H1 (cell line): ENCODE measurements around the gene CCR2. TPM values are rescaled to one million over a fixed set of nuclear protein-coding genes. Genes with fewer than 3 reads are reported as not detected.

Source experiments
- CTCF ChIA-PET: fragments of 300-600 bp; sonication (Branson Sonifier 250); formaldehyde crosslinking; loops from one replicate; lab custom pipeline; 2021; ENCODE audit not compliant: partially characterized antibody; lab: Charles Lee
- POLR2A ChIA-PET: fragments of 300-600 bp; sonication (Branson Sonifier 250); formaldehyde crosslinking; loops from one replicate; lab custom pipeline; 2021; ENCODE audit warnings: inconsistent platforms; ENCODE audit not compliant: partially characterized antibody; lab: Charles Lee
- DNase-seq, 2 experiments: peaks; one replicate each; pipeline versions ENCODE4 v3.0.0 to v3.0.0-alpha.2; 2010 to 2022; ENCODE audit warnings: low spot score in 2 of 2, low read depth in 1 of 2, mixed read lengths in 1 of 2
- FAIRE-seq: peaks from 2 replicates; lab custom pipeline; 2011; peaks lifted over from hg19 to GRCh38; lab: Jason Lieb, UNC
- H2AFZ ChIP-seq: 2 replicates; pipeline ENCODE4 v1.8.1; 2012; ENCODE audit warnings: low read length, inconsistent platforms
- H2AK5ac ChIP-seq: 2 replicates; pipeline ENCODE4 v1.6.1; 2013; ENCODE audit warnings: low read depth, low read length
- H2BK120ac ChIP-seq: replicated peaks from 2 replicates; pipeline ENCODE3; 2013; ENCODE audit warnings: low read depth, low read length, inconsistent platforms
- H2BK12ac ChIP-seq: 2 replicates; pipeline ENCODE4 v1.6.1; 2013; ENCODE audit warnings: low read depth, low read length
- H2BK15ac ChIP-seq: 2 replicates; pipeline ENCODE4 v1.6.1; 2013; ENCODE audit warnings: low read length
- H2BK20ac ChIP-seq: 2 replicates; pipeline ENCODE4 v1.6.1; 2013; ENCODE audit warnings: low read length
- H2BK5ac ChIP-seq: 2 replicates; pipeline ENCODE4 v1.6.1; 2013; ENCODE audit warnings: low read depth, low read length
- H3K14ac ChIP-seq: 2 replicates; pipeline ENCODE4 v1.6.1; 2013; ENCODE audit warnings: inconsistent platforms; ENCODE audit not compliant: insufficient read length
- H3K18ac ChIP-seq: 2 replicates; pipeline ENCODE4 v1.6.1; 2013; ENCODE audit warnings: low read length; ENCODE audit errors: extremely low read depth
- H3K23ac ChIP-seq: 2 replicates; pipeline ENCODE4 v1.6.1; 2013; ENCODE audit warnings: inconsistent platforms; ENCODE audit not compliant: insufficient read length
- H3K23me2 ChIP-seq: 2 replicates; pipeline ENCODE4 v1.6.1; 2013; ENCODE audit warnings: low read depth, low read length
- H3K27ac ChIP-seq: 2 replicates; pipeline ENCODE4 v1.6.1; 2011; ENCODE audit warnings: low read depth, low read length, inconsistent platforms
- H3K27me3 ChIP-seq, 4 experiments: replicated peaks in 1 of 4; 1 replicate in 1 of 4; 2 replicates in 3 of 4; pipeline versions ENCODE4 v1.6.1 to v1.8.1; 2011 to 2013; ENCODE audit warnings: low read length in 3 of 4, mild to moderate bottlenecking in 3 of 4, inconsistent platforms in 2 of 4, mixed read lengths in 2 of 4, moderate library complexity in 1 of 4; ENCODE audit not compliant: control insufficient read depth in 3 of 4, insufficient read depth in 3 of 4; ENCODE audit errors: extremely low read depth in 1 of 4
- H3K36me3 ChIP-seq, 4 experiments: 2 replicates each; pipeline versions ENCODE4 v1.6.1 to v1.8.1; 2011 to 2013; ENCODE audit warnings: mild to moderate bottlenecking in 4 of 4, low read length in 3 of 4, moderate library complexity in 2 of 4, control low read depth in 1 of 4, inconsistent platforms in 1 of 4; ENCODE audit not compliant: insufficient read depth in 4 of 4, control insufficient read depth in 2 of 4
- H3K4ac ChIP-seq: replicated peaks from 2 replicates; pipeline ENCODE3; 2013; ENCODE audit warnings: low read length, low read depth, mixed read lengths, inconsistent platforms; ENCODE audit not compliant: insufficient read length
- H3K4me1 ChIP-seq, 4 experiments: replicated peaks in 1 of 4; 1 replicate in 1 of 4; 2 replicates in 3 of 4; pipeline versions ENCODE4 v1.6.1 to v1.8.1; 2011 to 2013; ENCODE audit warnings: low read length in 3 of 4, inconsistent platforms in 2 of 4, mixed read lengths in 1 of 4; ENCODE audit not compliant: insufficient read depth in 4 of 4, control insufficient read depth in 3 of 4
- H3K4me2 ChIP-seq, 2 experiments: 2 replicates each; pipeline versions ENCODE4 v1.6.1 to v1.8.1; 2011 to 2013; ENCODE audit warnings: low read depth in 2 of 2, low read length in 2 of 2, control low read depth in 1 of 2, inconsistent platforms in 1 of 2, mild to moderate bottlenecking in 1 of 2; ENCODE audit not compliant: insufficient read depth in 1 of 2
- H3K4me3 ChIP-seq, 4 experiments: fragments of 200-600, 300-600 bp in 1 of 4; sonication (generic), shearing (Covaris generic), sonication (Bioruptor Twin) in 1 of 4; 2 replicates each; pipeline versions ENCODE4 v1.5.1 to v1.8.1; 2011 to 2016; ENCODE audit warnings: low read length in 4 of 4, low read depth in 3 of 4, control low read depth in 2 of 4, inconsistent platforms in 2 of 4, mild to moderate bottlenecking in 2 of 4, mixed read lengths in 1 of 4, moderate library complexity in 1 of 4; ENCODE audit not compliant: insufficient read depth in 2 of 4; ENCODE audit errors: extremely low read depth in 1 of 4
- H3K56ac ChIP-seq: replicated peaks from 2 replicates; pipeline ENCODE3; 2013; ENCODE audit warnings: low read depth, mild to moderate bottlenecking, mixed read lengths, low read length, inconsistent platforms; ENCODE audit not compliant: insufficient read length
- H3K79me1 ChIP-seq: 2 replicates; pipeline ENCODE4 v1.6.1; 2013; ENCODE audit warnings: low read depth, low read length, control low read depth
- H3K79me2 ChIP-seq, 2 experiments: 2 replicates each; pipeline versions ENCODE4 v1.6.1 to v1.8.1; 2012 to 2013; ENCODE audit warnings: low read length in 2 of 2, mild to moderate bottlenecking in 2 of 2, inconsistent platforms in 1 of 2; ENCODE audit not compliant: insufficient read depth in 2 of 2, control insufficient read depth in 1 of 2
- H3K9ac ChIP-seq, 4 experiments: replicated peaks in 1 of 4; 1 replicate in 1 of 4; 2 replicates in 3 of 4; pipeline versions ENCODE4 v1.6.1 to v1.8.1; 2011 to 2013; ENCODE audit warnings: low read depth in 3 of 4, low read length in 3 of 4, control low read depth in 2 of 4, mild to moderate bottlenecking in 2 of 4, moderate library complexity in 2 of 4, inconsistent platforms in 1 of 4; ENCODE audit errors: extremely low read depth in 1 of 4
- H3K9me3 ChIP-seq, 2 experiments: 2 replicates each; pipeline versions ENCODE4 v1.6.1 to v1.8.1; 2012 to 2013; ENCODE audit warnings: mild to moderate bottlenecking in 2 of 2, moderate library complexity in 2 of 2, control low read depth in 1 of 2, inconsistent platforms in 1 of 2, low read depth in 1 of 2, low read length in 1 of 2, mixed read lengths in 1 of 2; ENCODE audit not compliant: insufficient read depth in 2 of 2
- H4K20me1 ChIP-seq, 2 experiments: replicated peaks in 1 of 2; 2 replicates each; pipeline versions ENCODE3 to v1.8.1; 2011 to 2013; ENCODE audit warnings: inconsistent platforms in 2 of 2, low read length in 2 of 2, mild to moderate bottlenecking in 1 of 2; ENCODE audit not compliant: insufficient read depth in 2 of 2, control insufficient read depth in 1 of 2
- H4K5ac ChIP-seq: 2 replicates; pipeline ENCODE4 v1.6.1; 2013; ENCODE audit warnings: low read length, low read depth, mixed read lengths, inconsistent platforms; ENCODE audit not compliant: insufficient read length
- H4K8ac ChIP-seq: 2 replicates; pipeline ENCODE4 v1.8.0; 2013; ENCODE audit warnings: mild to moderate bottlenecking, moderate library complexity, low read length, inconsistent platforms; ENCODE audit not compliant: insufficient read depth; ENCODE audit errors: extremely low read depth
- H4K91ac ChIP-seq: replicated peaks from 2 replicates; pipeline ENCODE3; 2013; ENCODE audit warnings: low read length, mixed read lengths, inconsistent platforms; ENCODE audit not compliant: insufficient read length
- NANOG ChIP-seq: IDR thresholded peaks from 2 replicates; pipeline ENCODE4 v1.6.1; 2011; ENCODE audit warnings: low read length, low read depth, mild to moderate bottlenecking, inconsistent platforms; ENCODE audit not compliant: insufficient read depth, poor library complexity, severe bottlenecking
- POLR2AphosphoS5 ChIP-seq: IDR thresholded peaks from 2 replicates; pipeline ENCODE4 v1.6.1; 2011; ENCODE audit warnings: low read depth, low read length
- WGBS, 2 experiments: shearing (Covaris generic) in 1 of 2; methylation state at CpG; one replicate each; pipeline versions ENCODE4 v1.1.6 to v1.1.7; 2013 to 2015; ENCODE audit warnings: low lambda C conversion rate in 2 of 2, mixed read lengths in 2 of 2, inconsistent platforms in 1 of 2, low coverage in 1 of 2, missing lambda C conversion rate in 1 of 2; ENCODE audit not compliant: insufficient replicate concordance in 2 of 2, insufficient coverage in 1 of 2, insufficient read length in 1 of 2; ENCODE audit errors: extremely low coverage in 1 of 2, missing lambda C conversion rate in 1 of 2; 5-methylcytosine and 5-hydroxymethylcytosine counted together
- polyA plus RNA-seq, 7 experiments: library from polyadenylated mRNA; depleted of rRNA in 3 of 7; stranded (reverse) in 5 of 7; unstranded in 2 of 7; fragments of >200 nt in 5 of 7; fragments of 200-250 nt in 2 of 7; gene quantifications; 1 replicate in 5 of 7; 2 replicates in 1 of 7; 4 replicates in 1 of 7; pipeline versions ENCODE4 v1.2.1 to v1.2.3, GENCODE V29; 2011 to 2013; ENCODE audit warnings: missing spikeins in 2 of 7, mixed read lengths in 2 of 7
- total RNA-seq: library from RNA; stranded (reverse); fragmentation: NEBNext Ultra II Directional; extraction: Animal tissue kit (Norgen Biotek cat#: 25700); gene quantifications from 2 replicates; pipeline ENCODE4 v1.2.1, GENCODE V29; 2021
- TF ChIP-seq, protein P1 (sequence below): IDR thresholded peaks from 2 replicates; pipeline ENCODE4 v1.6.1; 2012; ENCODE audit warnings: low read length, inconsistent platforms

The CCR2 gene
- total and polyA plus RNA-seq, 2 of the 8 experiments (the other 6 are each of a cell fraction or from before 2014, with no cell fraction given): not detected

DNA sequence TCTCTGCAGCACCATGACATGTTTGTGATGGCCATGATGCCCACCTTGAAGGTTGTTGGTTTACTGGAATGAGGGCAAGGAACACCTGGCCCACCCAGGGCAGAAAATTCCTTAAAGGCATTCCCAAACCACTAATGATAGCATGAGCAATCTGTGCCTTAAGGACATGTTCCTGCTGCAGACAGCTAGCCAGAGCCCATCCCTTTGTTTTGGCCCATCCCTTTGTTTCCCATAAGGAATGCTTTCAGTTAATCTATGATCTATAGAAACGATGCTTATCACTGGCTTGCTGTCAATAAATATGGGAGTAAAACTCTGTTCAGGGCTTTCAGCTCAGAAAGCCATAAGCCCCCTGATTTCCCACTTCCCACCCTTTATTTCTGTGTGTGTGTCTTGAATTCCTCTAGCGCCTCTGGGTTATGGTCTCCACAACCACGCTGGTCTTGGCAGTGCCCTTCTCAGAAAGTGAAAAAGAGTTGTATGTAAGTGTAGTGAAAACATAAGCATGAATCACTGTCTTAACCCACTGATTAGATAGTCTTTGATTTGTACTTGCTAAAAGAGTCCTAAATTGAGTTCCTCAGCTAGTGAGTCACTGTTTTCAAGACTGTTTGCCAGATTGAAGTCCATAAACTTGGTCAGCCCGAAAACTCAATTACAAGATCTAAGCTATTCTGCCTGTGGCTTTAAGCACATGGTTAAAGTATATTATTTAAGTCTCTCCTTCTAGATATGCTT, 19.0 kb upstream of the CCR2 start:
- POLR2A ChIA-PET: no interaction called here
- Histone ChIP-seq H4K8ac (no peak overlapping the region), H3K27ac (no peak overlapping the region), H2BK12ac (no peak overlapping the region), H3K4me1 (no peaks in the 10 kb centered on the region), H2BK120ac (no peak overlapping the region), H4K91ac (no peak overlapping the region), H3K23ac (no peak overlapping the region), H3K23me2 (no peaks in the 10 kb centered on the region), H2BK5ac (no peak overlapping the region), H3K9ac (no peak overlapping the region), H3K4me2 (no peak overlapping the region), H4K20me1 (no peaks in the 10 kb centered on the region), H3K18ac (no peak overlapping the region), H3K27me3 (no peaks in the 10 kb centered on the region), H3K14ac (no peak overlapping the region), H3K79me2 (no peaks in the 10 kb centered on the region), H2BK20ac (no peak overlapping the region), H4K5ac (no peak overlapping the region), H3K36me3 (no peaks in the 10 kb centered on the region; a peak in 1 of 8 replicates), H3K4ac (no peak overlapping the region), H2BK15ac (no peak overlapping the region), H3K79me1 (no peaks in the 10 kb centered on the region), H3K56ac (no peak overlapping the region), H3K9me3 (peaks cover 16 to 22% of the 10 kb centered on the region in 2 experiments), H2AK5ac (no peak overlapping the region), H3K4me3 (no peak overlapping the region), H2AFZ (no peak overlapping the region)
- TF ChIP-seq, protein P1, sequence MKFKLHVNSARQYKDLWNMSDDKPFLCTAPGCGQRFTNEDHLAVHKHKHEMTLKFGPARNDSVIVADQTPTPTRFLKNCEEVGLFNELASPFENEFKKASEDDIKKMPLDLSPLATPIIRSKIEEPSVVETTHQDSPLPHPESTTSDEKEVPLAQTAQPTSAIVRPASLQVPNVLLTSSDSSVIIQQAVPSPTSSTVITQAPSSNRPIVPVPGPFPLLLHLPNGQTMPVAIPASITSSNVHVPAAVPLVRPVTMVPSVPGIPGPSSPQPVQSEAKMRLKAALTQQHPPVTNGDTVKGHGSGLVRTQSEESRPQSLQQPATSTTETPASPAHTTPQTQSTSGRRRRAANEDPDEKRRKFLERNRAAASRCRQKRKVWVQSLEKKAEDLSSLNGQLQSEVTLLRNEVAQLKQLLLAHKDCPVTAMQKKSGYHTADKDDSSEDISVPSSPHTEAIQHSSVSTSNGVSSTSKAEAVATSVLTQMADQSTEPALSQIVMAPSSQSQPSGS: no peak
- TF ChIP-seq NANOG (no peak), POLR2AphosphoS5 (no peak)
- DNase-seq (no peak), FAIRE-seq (no peak)
- WGBS, 2 experiments: 69% methylated on average over 4 of the region's 4 CpGs; no CpG with 5 or more reads in 1 of the 2 experiments
- CTCF ChIA-PET: interaction anchor here (0.9 to 1.6 kb wide), 2 partner anchors 58 to 126 kb away, joined by 3 read pairs; partner anchors contain the start of gene CCR1
